ENCODE results near the gene VASP.

The VASP gene

GRCh38 chr19:45560686-45561085, 53.4 kb downstream of the VASP start:
- peak overlapping the region; percentile 47 for H3K27ac ChIP-seq
- no peak for TF ChIP-seq ZFX (IDR thresholded peaks at IDR 0.05)
- TF ChIP-seq CTCF (conservative IDR thresholded peaks at IDR 0.05), result no peak

GRCh38 chr19:45564131-45564780, 57.0 kb downstream of the VASP start:
- TF ChIP-seq ZFX (IDR thresholded peaks at IDR 0.05), result no peak
- H3K27ac ChIP-seq, result no peak overlapping the region

GRCh38 chr19:45567609-45568008, 60.3 kb downstream of the VASP start:
- peak overlapping the region; percentile 81 for H3K27ac ChIP-seq
- no peak for TF ChIP-seq ZFX (IDR thresholded peaks at IDR 0.05)
- no peak for TF ChIP-seq CTCF (conservative IDR thresholded peaks at IDR 0.05)

- peak overlapping the region; percentile 81 for H3K27ac ChIP-seq
- no peak for TF ChIP-seq ZFX (IDR thresholded peaks at IDR 0.05)
- TF ChIP-seq CTCF (conservative IDR thresholded peaks at IDR 0.05), result no peak
Measured at GRCh38 chr19:45568732-45569131, 61.5 kb downstream of the VASP start.

DNA sequence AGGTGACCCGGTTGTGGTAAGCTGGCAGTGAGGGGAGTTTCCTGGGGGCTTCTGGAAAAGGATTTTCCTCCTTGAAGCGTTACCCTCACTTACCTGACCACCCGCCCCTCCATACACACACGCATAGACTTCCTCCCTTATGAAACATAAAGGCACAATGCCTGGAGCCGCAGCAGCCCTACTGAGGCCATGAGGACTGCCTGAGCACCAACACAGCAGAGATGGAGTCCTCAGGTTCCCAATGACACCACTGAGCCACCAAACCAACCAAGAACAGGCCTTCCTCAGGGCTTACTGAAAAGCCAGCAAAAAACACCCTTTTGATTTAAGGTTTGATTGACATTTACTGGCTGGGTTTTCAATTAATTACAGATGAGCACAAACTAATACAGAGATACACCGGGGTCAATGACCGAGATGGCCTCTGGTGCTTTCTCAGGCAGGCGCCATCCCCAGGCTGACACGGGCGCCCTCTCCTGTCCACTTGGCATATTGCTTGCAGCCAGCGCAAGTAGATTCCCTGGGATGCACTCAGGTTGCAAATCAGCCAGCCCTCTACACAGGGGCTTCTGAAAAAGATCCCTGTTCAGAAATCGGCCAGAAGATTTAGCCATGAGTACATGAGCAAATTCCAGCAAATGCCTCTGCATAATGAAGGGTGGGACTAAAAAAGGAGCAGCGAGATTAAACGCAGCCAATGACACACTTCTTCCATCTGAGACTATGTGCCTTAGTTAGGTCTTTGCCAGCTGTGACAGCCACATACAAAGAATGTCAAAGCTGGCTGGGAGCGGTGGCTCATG, 62.5 kb downstream of the VASP start:
- H3K27ac ChIP-seq, result no peak overlapping the region; the same call in 1 of the 2 replicates
- peak; percentile 42 for TF ChIP-seq CTCF (conservative IDR thresholded peaks at IDR 0.05)
- no peak for TF ChIP-seq ZFX (IDR thresholded peaks at IDR 0.05)

- no peak overlapping the region for H3K27ac ChIP-seq
Measured at GRCh38 chr19:45571457-45572220, 64.4 kb downstream of the VASP start.

DNA sequence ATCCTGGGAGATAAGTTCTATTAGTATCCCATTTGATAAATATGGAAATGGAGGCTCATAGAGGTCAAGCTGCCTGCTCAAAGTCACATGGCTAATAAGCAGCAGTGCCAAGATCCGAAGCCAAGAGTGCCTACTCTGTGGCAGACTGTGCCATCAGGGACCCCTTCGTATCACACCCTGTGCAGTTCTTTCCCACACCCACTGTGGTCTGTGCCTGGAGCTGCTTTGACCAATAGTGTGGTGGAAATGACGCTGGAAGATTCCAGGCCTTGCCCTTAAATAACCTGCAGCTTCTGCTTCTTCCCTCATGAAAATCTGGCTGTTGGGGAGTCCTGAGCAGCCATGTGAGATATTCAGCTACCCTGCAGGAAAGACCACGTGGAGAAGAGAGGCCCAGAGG, 67.2 kb downstream of the VASP start:
- H3K27ac ChIP-seq, result no peak overlapping the region
- TF ChIP-seq ZFX (IDR thresholded peaks at IDR 0.05), result no peak
- TF ChIP-seq CTCF (conservative IDR thresholded peaks at IDR 0.05), result no peak

More at GRCh38 chr19:45571457-45572220, 64.4 kb downstream of the VASP start:
- TF ChIP-seq CTCF (conservative IDR thresholded peaks at IDR 0.05) (no peak), ZFX (IDR thresholded peaks at IDR 0.05) (no peak)

Measured in C4-2B (cell line).